GM21423 (cell line): Measurements from ENCODE around the gene UACA.
"Not testable (repeated sequence)": the region's sequence is repeated elsewhere in the genome, so short reads cannot be mapped to it uniquely, and the experiment has no call there.

Experiments used
- ATAC-seq: cut with Tn5 transposase; IDR thresholded peaks from one replicate; pipeline ENCODE4 v1.9.1; 2021; ENCODE audit warnings: mild to moderate bottlenecking, moderate library complexity; ENCODE audit not compliant: unreplicated experiment

UACA gene

DNA sequence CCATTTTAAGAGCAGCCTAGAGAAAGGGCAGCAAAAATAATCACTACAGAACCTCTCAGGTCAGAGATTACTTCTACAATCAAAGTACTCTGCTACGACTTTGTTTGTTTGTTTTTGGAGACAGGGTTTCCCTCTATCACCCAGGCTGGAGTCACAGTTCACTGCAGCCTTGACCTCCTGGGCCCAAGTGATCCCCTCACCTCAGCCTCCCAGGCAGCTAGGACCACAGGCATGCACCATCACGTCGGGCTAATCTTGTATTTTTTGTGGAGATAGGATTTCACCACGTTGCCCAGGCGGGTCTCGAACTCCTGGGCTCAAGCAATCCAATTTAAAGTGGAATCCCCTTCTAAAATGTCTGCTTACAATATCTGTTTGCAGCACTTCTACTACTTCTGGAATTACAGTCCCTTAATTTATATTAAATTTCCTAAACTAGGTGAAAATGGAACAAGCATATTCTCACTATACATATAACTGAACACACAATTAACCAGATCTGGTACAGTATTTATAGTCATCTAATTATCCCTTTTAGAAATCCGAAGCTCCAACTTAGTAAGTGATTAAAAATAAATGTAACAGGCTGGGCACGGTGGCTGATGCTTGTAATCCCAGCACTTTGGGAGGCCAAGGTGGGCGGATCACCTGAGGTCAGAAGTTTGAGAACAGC, 4.4 kb downstream of the UACA start:
- no peak for ATAC-seq

DNA sequence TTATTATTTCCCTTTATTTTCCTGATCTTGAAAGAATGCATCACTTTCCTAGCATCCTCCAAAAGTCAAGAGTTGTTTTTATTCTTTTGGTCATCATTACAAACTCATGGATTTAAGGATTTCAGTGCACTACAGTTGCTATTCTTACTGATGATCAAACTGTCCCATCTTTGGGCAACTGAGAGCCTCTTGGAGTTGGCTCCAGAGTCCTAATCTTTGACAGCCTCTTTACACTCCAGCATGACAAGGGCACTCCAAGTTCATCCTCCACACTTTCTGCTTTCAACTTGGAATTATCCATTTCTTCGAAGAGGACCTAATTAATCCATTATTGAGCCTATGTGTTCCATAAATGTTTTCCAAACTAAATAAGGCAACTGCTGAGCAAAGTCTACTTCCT, 5.7 kb downstream of the UACA start:
- ATAC-seq, result no peak

DNA sequence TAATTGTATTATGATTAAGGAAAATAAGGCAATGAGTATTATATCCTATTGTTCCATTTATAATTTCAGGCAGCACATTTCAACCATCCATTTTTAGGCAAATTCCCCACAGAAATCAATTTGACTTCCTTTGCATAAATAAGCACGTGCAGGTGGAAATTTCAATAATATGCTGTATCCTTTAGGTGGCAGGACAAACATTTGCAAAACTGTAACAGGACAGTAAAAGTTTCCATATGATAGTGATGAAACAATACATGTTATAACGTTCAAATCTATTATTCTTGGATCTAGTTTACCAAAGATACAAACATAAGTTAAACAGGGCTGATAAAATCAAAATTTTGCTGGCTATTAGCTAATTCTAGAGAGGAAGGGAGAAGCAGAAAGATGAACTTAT, 8.5 kb downstream of the UACA start:
- ATAC-seq, result no peak

DNA sequence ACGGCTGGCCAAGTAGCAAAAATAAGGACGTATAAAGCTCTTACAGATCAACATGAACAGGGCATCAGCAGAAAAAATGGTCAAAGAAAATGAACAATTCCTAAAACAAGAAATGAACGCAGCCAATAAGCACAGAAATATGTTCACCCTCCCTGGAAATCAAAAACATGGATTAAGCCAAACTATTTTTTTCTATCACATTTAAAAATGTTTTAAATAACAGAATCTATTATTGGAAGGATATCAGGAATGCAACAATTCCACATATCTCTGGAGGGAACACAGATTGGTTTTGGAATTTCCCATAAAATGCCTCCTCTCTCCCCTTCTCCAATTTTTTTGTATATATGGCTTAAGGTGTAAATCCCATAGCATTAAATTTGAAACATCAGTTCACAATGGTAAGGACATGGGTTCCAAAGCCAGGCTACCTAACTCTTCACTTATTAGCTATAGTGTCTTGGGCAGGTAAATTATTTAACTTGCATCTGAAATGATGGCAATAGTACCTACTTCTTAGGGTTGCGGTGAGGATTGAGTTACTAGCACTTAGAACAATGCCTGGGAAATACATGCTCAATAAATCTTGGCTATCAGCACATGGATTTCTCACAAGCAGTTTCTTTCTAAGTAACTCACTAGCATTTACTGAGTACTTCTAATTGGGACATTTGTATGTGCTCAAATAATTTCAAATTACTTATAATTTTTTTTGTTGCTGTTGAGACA, 10.1 kb downstream of the UACA start:
- ATAC-seq, result no peak

DNA sequence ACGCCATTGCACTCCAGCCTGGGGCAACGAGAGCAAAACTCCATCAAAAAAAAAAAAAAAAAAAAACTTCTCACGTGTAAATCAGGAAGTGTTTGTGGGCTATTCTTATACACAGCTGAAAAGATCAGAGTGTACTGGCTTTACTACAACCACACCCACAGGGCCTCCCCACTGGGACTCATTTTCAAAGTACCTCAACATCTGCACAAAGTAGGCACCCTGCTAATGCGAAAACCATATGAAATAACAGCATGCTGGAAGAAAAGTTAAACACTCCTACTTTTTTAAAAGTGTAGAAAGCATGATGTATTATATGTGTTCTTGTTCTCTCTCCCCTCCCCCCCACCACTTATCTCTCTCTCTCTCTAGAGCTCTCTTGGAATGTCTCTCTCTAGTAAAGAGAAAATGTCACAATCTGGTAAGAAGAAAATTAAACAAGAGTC, 11.1 kb downstream of the UACA start:
- no peak for ATAC-seq

DNA sequence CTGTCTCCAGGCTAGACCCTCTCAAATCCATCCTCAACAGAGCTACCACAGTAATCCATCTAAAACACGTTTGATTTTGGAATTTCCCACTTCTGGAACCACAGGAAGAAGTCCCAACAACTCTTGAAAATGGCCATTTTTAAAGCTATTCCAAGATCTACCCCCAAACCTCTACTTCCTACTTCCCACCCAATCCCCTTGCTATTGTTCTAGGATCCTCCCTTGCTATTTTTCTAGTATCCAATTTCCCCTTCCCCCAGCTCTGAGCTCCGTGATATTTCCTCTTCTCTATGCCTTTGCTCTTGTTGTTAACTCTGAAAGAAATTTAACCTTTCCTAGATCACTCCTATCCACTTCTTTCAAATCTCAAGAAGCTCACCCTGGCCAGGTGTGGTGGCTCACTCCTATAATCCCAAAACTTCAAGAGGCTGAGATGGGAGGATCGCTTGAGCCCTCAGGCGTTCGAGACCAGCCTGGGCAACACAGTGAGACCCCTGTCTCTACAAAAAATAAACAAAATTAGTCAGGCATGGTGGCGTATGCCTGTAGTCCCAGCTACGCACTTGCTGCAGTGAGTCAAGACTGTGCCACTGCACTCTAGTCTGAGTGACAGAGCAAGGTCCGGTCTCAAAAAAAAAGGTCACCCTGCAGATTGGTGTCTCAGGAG, 13.0 kb downstream of the UACA start:
- ATAC-seq, result no peak

DNA sequence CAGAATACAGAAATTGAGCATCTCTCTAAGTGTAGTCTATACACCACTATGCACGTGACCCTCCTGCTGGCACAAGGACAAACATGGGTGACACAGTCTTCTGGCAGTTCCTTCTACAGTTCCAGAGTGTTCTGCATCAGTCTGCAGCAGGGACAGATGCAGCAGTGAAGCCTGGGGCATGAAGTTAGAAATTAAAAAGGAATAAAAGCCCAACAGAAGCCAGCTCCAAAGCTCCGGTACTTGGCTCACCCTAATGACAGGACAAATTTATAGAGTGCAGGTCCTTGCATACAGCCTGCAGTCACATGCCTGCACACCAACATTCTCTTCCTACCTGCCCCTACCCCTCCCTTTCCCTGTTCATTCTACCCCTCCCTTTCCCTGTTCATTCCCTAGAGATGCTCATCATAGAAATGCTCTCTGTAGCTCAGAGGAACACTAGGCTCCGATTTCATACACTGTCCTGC, 15.0 kb downstream of the UACA start:
- ATAC-seq, result no peak

DNA sequence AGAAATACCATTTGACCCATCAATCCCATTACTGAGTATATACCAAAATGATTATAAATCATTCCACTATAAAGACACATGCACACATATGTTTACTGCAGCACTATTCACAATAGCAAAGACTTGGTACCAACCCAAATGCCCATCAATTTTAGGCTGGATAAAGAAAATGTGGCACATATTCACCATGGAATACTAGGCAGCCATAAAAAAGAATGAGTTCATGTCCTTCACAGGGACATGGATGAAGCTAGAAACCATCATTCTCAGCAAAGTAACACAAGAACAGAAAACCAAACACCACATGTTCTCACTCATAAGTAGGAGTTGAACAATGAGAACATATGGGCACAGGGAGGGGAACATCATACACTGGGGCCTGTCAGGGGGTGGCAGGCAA, 16.8 kb downstream of the UACA start:
- ATAC-seq, result not testable (repeated sequence)

DNA sequence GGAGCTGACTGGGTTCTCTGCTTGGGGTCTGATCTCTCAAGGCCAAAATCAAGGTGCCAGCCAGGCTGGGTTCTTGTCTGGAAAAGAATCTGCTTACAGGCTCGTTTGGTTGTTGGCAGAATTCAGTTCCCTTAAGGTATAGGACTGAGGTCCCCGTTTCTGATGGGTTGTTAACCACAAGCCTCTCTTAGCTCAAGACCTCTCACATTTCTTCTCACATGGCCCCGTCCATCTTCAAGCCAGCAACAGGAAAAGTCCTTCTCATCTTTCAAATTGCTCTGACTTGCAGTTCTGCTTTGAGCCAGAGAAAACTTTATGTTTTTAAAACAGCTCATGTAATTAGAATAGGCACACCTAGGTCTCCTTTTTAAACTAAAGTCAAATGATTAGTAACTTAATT, 20.4 kb downstream of the UACA start:
- no peak for ATAC-seq

DNA sequence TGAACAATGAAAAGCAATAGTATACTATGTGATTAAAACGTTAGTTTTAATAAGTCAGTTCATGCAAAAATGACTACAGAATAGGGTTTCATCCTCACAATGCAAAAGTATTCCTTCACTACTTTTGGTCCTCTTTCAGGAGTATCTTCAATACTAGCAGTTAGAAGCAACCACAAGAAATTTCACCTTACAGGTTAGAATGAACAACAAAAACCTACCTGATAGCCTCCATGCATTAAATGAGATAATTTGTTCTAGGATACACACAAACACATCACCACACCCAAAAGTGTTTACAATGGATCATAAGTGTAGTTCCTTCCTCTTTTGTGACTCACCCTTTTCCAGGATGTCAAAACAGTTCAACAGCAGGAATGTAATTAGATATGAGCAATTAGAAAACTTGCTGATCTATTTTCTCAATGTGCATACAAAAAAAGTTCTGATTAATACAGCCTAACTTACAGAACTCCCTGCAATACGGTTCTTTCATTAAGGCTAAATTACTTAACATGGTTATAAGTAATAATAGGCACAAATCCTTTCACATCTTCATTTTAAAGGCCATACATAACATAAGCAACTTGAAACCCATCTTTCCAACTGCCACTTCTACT, 21.6 kb downstream of the UACA start:
- no peak for ATAC-seq

DNA sequence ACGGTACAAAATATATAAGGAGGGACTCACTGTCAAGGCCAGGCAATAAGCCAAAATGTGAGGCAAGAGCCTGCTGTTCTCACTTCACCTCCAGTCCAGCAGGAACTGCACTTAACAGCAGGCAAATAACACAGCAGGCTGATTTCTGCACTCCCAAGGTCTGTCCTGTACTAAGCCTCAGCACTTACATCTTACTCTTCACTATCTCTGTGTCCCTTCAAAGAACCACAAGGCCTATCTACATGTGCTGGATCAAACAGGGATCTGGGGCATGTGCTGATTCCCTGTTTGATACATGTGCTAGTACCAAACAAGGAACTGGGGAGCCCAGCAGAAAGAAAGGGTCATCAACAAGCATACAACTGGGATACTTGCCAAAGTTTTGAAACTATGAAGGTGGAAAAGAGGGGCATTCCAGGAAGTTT, 22.2 kb downstream of the UACA start:
- ATAC-seq, result no peak

DNA sequence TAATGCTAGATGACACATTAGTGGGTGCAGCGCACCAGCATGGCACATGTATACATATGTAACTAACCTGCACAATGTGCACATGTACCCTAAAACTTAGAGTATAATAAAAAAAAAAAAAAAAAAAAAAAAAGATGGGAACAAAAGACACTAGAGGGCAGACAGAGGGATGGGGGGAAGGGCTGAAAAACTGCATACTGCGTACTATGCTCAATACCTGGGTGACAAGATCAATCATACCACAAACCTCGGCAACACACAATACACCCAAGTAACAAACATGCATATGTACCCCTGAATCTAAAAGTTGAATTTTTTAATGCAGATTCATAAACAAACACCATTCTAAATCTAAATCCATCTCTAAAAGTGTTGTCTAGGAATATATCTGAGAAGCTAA, 28.3 kb downstream of the UACA start:
- not testable (repeated sequence) for ATAC-seq

DNA sequence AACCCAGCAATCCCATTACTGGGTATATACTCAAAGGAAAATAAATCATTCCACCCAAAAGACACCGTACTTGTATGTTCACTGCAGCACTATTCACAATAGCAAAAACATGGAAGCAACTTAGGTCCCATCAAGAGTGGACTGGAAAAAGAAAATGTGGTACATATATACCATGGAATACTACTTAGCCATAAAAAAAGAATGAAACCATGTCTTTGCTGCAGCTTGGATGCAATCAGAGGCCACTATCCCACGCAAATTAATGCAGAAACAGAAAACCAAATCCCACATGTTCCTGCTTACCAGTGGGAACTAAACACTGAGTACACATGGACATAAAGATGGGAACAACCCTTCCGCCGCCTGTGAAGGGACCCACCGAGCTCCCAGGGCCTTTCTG, 34.2 kb downstream of the UACA start:
- ATAC-seq, result no peak

DNA sequence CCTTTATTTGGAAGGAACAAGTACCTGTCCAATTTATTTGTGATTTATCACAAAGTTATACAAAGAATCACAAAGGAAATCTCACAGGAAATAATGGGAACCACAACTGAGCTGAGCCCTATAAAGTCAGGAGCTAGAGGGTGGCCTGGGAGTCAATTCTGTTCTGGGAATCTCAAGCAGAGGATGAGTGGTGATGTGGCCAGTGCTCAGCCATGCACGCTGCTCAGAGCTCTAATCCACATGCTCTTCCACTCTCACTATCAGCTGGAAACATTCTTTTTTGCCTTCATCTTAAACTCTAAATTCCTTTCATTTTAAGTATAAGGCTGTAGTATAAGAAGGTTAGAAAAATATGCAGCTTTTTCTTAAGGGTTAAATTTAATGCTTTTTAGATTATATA, 36.6 kb downstream of the UACA start:
- no peak for ATAC-seq

DNA sequence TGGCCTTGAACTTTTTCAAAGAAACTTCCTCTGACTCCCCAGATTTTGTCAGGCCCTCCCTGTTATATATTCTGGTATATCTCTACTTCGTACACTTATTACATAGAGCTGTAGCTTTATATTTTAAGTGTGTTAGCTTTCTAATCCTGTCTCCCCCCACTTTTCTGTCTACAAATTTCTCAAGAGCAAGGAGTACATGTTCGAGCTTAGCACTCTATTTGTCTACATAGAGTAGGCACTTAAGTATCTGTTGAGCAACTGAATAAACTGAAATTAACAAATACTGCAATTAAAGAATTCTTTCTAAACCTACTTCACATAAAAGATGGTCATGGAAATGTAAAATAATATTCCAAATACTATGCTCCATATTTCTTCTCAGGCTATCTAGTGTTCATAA, 39.4 kb downstream of the UACA start:
- ATAC-seq, result no peak

DNA sequence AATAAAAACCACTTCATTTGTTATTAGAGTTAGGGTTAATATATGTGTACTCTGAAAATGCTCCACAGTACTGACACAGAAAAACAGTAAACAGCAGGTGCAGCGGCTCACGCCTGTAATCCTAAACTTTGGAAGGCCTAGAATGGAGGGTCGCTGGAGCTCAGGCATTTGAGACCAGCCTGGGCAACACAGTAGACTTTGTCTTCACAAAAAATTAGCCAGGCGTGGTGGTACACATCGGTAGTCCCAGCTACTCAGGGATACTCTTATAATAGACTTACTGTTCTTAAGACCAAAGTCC, 40.3 kb downstream of the UACA start:
- ATAC-seq, result no peak

DNA sequence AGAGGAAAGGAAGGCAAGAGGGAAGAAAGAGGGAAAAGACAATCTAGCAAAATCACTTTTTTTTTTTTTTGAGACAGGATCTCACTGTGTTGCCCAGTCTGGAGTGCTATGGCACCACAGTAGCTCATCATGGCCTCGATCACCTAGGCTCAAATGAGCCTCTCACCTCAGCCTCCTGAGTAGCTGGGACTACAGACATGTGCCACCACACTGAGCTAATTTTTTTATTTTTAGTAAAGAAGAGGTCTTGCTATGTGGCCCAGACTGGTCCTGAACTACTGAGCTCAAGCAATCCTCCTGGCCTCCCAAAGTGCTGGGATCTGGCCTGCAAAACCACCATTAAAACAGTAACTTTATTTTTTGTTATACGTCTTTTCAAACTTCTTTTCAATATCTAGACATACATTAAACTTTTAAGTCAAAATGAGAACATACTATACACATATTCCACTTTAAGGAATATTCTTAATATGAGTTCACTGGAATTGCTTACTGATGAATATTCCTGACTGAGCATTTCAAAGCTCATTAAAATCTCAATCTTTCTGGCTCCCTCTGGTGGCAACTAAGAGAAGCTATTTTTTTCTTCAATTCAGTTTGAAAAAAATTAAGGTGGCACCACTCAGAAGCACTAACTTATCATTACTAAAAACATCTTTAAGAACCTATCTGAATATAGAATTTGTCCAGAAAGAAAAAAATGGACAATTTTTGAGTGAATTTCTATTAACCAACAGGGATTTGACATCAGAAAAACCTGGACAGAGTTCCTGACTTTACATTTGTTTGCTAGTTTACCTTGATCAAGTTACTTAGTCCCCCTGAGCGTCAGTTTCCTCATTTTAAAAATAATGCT, 40.9 kb downstream of the UACA start:
- ATAC-seq, result no peak

DNA sequence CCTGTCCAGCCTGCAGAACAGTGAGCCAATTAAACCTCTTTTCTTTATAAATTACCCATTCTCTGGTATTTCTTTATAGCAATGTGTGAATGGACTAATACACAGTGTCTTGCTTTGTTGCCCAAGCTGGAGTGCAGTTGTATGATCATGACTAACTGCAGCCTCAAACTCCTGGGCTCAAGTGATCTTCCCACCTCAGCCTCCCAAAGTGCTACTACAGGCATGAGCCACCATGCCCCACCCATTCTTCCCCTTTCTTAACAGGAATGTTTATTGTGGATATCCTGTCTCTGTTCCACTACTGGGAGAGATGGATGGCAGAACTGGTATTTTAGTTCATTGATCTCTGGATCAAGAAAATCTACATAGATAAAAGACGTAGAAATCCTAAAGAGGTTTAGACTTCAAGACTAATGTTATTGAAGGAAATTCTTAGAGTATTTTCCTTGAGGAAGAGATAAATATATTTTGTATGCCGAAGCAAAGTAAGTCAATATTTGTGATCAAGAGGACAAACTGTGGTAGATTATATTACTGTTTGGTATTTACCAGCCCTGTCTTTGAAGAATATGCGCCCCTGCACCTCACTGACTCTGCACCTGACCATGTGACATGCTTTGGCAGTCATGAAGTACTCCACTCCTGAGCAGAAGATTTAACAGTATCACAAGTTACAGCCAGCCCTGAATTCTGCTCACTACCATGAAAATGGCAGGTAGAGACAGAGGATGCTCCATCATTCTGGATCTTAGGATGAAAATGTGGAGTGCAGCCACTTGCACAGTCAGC, 42.9 kb downstream of the UACA start:
- no peak for ATAC-seq

DNA sequence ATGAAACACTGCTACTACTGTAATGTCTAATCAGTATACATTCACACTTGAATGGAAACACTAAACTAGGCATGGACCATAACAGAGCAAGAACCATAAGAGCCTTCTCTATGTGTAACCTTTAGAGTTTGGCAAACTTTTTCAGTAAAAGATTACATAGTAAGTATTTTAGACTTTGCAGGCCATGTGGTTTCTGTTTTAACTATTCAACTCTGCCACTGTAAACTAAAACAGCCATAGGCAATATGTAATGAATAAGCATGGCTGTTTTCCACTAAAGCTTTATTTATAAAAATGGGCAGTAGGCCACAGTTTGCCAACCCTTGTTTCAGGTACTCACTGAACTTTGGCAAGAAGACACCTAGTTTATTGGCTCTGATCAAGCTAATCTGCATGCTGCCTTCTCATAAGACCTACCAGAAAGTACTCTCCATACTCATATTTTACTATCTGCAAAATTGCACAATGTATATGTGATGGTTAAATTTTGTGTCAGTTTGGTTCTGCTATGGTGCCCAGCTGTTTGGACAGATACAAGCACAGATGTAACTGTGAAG, 46.0 kb downstream of the UACA start:
- no peak for ATAC-seq
